ENCODE results near the gene HOMER2.
A peak's percentile ranks its signal among the peaks of the same experiment; 100 is the strongest.

The HOMER2 gene

GRCh38 chr15:82820128-82820527 lies 132.4 kb downstream of the HOMER2 start:
- no peak overlapping the region for H3K4me3 ChIP-seq (ENCODE audit: low read depth, low read length)
- TF ChIP-seq CTCF (IDR thresholded peaks at IDR 0.05; ENCODE audit: low read depth, low read length) = no peak

- H3K4me3 ChIP-seq (ENCODE audit: low read depth, low read length) = no peak overlapping the region
- TF ChIP-seq CTCF (IDR thresholded peaks at IDR 0.05; ENCODE audit: low read depth, low read length) = no peak
Measured at GRCh38 chr15:82812994-82813393, 139.5 kb downstream of the HOMER2 start.

- peak overlapping the region; percentile 88 for H3K4me3 ChIP-seq (ENCODE audit: low read depth, low read length)
- TF ChIP-seq CTCF (IDR thresholded peaks at IDR 0.05; ENCODE audit: low read depth, low read length) = no peak
Measured at GRCh38 chr15:82810890-82811426, 141.6 kb downstream of the HOMER2 start.

- H3K4me3 ChIP-seq (ENCODE audit: low read depth, low read length) = peak overlapping the region; percentile 88
- TF ChIP-seq CTCF (IDR thresholded peaks at IDR 0.05; ENCODE audit: low read depth, low read length) = no peak
Measured at GRCh38 chr15:82810061-82810889, 142.2 kb downstream of the HOMER2 start.

GRCh38 chr15:82809308-82810060 lies 143.0 kb downstream of the HOMER2 start, which contains the start of gene WHAMM:
Gene WHAMM, plus strand, starts transcription at chr15:82809628. Its CDS starts 99 bp downstream, at chr15:82809727.
- H3K4me3 ChIP-seq (ENCODE audit: low read depth, low read length) = peak within 1 kb of the TSS; percentile 88
- no peak for TF ChIP-seq CTCF (IDR thresholded peaks at IDR 0.05; ENCODE audit: low read depth, low read length)

- no peak overlapping the region for H3K4me3 ChIP-seq (ENCODE audit: low read depth, low read length)
- no peak for TF ChIP-seq CTCF (IDR thresholded peaks at IDR 0.05; ENCODE audit: low read depth, low read length)
Measured at GRCh38 chr15:82808634-82809041, 143.9 kb downstream of the HOMER2 start.
